NCI-H446 treated with DMSO at 0.1 percent for 48 hours (cell line): ENCODE results near the gene OPCML.

Source experiments
- DNase-seq: peaks from one replicate; lab custom pipeline; 2025; lab: John Stamatoyannopoulos, UW

OPCML gene

DNA sequence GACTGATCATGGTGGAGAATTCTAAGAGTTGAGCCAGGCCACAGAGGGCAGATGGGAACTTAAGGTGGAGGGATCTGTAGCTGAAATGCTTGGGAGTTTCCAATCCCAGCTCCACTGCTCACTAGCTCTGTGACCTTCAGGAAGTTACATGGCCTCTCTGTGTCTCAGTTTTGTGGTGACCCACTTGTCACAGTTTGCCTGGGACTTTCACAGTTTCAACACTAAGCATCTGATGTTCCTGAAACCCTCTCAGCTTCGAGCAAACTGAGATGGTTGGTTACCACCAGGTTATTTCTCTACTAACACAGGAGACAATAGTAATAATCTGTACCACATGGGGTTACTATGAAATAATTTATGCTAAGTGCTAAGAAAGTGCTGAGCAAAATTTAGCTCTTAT is 505.3 kb downstream of the OPCML start:
- DNase-seq = no peak

GRCh38 chr11:133024301-133024700 is 508.0 kb downstream of the OPCML start:
- no peak for DNase-seq

GRCh38 chr11:133023232-133023631 is 509.1 kb downstream of the OPCML start:
- no peak for DNase-seq

- DNase-seq = no peak
These were observed 510.7 kb downstream of the OPCML start for GRCh38 chr11:133021553-133021952.

GRCh38 chr11:133020372-133020714 is 512.0 kb downstream of the OPCML start:
- no peak for DNase-seq

DNA sequence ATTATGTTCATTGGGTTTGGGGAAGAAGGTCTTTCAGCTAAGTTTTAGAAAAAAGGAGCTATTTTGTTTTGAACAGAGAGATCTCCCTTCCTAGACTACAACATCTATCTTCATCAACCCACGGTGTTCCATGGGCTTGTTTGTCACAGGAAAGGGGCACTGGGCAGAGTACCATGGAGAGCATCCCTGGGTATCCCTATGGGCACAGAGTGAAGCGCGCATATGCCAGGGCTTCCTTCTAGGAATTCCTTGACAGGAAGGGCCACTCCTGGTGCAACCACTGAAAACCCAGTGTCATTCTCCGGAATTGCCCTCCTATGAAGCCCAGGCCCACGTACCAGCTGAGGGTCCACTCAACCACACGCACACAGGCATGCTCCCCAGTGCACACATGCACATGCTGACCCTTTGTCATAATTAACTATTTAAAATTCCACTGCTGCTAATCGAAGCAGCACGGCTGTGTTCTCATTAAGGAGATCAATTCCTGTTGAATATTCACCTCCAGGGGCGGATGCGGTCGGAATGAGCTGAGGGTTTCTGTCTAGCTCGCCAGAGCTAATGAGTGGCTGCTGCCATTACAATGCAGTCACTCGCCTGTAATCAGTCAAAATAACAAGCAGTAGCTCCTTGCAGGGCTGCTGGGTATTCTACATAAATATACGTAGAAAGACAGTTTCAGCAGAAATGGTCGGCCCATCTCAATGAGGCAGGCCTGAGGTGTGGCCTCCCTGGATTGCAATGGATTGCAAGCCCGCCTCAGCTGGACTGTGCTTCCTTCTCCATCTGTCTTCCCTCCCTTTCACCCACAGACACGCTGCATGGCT is 512.5 kb downstream of the OPCML start:
- DNase-seq = no peak

GRCh38 chr11:133015457-133015856 is 516.8 kb downstream of the OPCML start:
- no peak for DNase-seq

- no peak for DNase-seq
These were observed 518.0 kb downstream of the OPCML start for GRCh38 chr11:133014337-133014736.

- DNase-seq = no peak
These were observed 519.5 kb downstream of the OPCML start for GRCh38 chr11:133012803-133013202.

DNA sequence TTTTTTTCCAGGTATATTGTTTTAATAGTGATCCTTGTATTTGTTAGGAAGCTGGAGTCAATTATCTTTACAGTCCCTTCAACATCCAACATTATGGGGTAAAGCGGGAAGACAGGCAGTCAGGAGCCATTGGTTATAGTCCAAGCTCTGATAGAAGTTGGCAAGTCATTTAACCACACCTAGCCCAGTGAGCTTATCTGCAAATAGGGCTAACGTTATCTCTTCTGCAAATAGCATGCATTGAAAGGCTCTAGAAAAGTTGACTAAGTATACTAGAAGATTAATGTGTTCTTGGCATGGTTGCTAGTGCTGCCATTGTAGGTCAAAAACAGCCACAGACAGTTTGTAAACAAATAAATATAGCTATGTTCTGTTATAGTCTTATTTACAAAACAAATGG is 520.7 kb downstream of the OPCML start:
- no peak for DNase-seq

- DNase-seq = no peak
These were observed 525.2 kb downstream of the OPCML start for GRCh38 chr11:133007027-133007584.

- no peak for DNase-seq
These were observed 527.9 kb downstream of the OPCML start for GRCh38 chr11:133004369-133004768.

DNA sequence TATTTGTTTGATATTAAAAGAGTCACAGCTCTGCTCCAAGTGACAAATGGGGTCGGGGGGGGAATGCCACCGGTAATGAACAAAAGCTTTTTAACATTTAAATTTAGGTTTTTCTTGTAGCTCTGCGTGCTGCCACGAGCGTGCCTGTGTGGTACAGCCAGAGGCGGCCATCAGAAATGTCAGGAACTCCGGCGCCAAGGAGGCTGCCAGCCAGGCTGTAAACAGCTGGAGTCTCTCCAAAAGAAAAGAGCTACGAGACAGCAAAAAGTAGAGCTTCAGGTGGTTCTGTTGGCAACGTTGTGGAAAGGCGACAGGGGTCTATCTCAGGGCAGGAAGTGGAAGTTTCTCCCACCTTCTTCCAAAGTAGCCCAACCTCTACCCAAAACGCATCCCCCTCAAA is 532.8 kb downstream of the OPCML start:
- no peak for DNase-seq

DNA sequence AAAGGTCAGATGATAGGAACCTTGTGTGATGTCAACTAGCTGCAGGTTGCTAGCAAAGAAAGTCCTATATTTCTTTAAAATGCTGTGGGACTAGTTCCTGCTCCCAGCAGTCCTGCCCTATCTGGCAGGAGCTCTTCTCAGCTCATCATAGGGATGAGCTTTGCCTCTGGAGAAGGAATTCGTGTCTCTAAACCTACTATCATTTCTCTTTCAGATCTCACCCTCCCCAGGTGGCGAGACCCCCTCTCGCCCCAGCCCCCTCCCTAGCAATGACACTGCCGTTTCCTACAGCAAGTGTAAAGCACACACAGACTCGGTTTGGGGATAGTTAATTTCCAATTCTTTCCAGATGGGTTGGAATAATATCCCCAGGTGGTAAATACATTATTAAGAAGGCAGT is 533.3 kb downstream of the OPCML start:
- DNase-seq = no peak

DNA sequence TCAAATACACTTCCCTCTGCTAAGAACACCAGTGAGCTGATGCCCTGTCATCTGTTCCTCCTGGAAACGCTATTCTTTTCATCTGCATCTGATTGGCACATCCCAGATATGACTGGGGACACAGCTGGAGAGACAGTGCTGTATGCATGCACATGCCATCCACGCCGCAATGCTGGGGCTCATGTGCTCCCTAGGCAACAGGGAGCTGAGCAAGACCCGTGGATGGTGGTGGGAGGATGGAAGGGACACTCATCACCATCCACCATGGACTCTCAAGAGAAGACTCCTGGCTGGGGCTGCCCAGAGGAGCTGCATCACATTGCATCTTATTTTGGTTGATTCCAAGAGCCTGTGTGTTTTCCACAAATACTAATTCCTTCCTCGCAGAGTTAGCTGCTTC is 534.9 kb downstream of the OPCML start:
- no peak for DNase-seq

DNA sequence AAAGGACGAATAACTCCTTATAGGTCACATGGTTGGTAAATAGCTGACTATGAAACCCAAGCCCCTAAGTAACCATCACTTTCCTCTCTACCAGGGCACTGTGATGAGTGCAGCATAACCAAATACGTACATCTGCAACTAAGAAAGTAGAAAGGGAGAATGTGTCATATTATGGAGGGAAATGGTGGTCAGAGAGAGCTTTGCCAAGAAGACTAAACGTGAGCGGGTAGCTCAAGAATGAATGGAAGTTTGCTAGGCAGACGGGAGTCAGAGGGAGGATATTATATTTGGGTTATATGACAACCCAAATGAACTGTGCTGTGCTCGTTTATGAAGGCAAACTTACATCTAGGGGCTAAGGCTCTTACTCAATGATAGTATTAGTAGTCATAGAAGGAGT is 537.3 kb downstream of the OPCML start:
- DNase-seq = no peak

- DNase-seq = no peak
These were observed 538.3 kb downstream of the OPCML start for GRCh38 chr11:132993991-132994502.

DNA sequence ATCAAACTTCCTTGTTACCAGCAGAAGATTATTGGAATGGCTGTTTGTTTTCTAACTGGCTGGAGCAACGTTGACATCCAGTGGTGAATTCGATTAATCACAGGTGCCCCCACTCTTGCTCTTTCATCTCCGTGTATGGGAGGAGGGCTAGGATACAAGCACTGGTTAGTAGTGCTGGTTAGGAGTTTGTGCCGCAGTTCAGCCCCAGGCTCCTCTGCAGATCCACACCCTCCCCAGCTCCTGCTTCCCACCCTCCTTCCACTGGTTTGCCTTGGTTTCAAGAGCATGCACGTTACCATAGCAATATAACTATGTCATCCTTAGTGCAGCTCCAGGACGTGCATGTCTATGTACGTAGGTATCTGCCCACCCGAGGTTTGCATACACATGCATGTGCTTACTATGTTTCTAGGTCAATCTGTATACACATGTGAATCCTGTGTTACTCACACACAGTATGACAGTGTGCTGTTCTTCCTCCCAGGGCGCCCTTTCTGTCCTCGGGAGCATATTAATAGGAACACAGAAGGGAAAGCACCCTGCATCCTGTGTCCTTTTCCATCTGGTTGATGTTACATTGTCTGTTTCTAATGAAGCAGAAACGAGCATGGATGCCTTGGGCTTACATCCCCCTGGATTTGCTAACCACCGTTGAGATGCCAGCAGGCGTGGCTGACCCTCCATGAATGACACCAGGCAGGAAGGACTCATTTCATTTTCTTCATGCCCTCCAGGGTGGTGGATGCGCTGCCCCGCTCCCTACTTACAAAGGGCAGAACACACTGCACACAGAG is 539.3 kb downstream of the OPCML start:
- no peak for DNase-seq

DNA sequence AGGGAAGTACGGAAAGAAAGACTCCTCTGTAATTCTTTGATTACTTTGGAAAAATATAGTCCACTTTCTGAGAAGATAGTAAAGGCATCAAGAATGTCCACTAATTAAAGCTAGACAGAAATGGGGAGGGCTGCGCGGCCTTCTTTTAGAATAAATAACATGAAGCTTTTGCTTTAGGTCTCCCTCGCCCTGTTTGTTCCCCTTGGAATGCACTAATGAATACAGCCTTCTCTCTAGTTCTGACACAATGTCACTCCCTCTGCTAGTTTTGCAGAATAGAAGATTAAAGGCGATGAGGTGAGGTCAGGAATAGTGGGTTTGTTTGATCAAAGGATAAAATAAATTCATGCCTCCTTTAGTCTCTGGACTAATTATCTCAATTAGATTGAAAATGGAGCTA is 543.9 kb downstream of the OPCML start:
- DNase-seq = no peak

DNA sequence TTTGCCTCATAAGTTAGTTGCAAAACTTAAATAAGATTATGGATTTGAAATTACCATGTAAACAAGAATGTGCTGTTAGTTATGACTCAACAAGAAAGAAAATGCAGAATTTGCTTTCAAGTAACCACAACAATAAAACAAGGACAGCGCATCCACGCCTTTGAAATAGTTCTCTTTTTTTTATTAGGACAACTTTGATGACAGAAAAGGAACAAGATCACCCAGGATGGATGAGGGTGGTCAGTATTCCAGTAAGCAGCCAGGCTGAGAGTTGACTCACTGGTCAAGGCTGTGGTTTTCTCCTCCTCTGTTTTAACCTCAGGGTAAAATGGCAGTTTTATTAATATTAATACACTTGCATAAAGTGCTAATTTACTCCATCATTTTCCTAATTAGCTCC is 544.4 kb downstream of the OPCML start:
- no peak for DNase-seq

DNA sequence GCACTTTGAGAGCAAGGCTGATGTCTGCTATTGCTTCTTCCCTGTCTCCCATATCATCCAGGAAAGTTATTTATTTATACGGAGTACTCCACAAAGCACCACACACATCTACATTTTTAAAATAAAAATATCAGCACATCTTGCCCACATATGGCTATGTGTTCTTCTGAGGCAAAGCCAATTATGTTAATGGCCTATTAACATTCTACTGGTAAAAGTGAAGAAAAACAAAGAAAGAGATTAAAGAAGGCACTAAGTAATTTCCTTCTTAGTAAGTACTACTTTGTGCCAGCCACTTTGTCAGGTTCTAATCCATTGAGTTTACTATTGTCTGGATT is 548.7 kb downstream of the OPCML start:
- DNase-seq = no peak

DNA sequence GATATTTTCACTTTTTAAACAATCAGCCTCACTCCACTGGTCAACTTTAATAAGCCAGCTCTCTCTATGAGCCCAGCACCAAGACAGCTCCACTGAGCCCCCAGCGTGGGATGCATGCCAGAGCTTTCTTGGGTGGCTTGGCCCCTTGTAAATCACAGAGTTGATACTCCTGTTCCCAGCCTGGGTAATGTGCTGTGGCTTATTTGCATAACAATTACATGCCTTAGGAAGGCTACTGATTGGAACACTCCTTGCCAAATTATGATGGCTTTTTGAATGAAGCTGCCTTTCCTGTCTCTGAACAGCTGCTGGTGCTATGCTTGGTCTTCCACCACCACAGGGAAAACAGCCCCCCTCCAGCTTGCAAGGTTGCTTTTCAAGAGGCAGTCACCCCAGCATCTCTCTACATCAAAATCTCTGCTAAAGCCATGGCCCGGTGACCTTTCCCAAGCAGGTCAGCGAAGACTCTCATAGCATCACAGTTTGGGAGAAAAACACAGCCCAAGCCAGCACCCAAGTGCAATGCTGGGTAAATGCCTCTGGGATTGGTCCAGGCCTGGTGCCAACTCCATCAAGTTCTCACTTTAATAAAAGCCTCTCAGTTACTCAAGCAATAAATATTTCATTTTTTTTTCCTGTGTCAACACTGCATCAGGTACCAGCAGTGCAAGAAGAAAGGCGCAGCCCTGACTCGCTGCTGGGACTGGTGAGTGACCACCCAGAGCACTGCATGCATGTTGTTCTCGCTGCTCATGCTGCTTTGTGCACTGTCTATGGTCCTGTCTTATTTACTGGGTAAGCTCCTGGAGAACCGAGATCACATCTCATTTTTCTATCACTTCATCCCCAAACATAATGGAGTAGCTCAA is 549.3 kb downstream of the OPCML start:
- no peak for DNase-seq
